GM12872 (cell line): ENCODE measurements around the gene PRRX1.

Source experiments
- CTCF ChIP-seq: IDR thresholded peaks from 3 replicates; pipeline ENCODE4 v1.5.1; 2011; ENCODE audit warnings: low read depth, mild to moderate bottlenecking, low read length, moderate library complexity; ENCODE audit not compliant: insufficient read depth

The PRRX1 gene

GRCh38 chr1:170660871-170661645, 2.9 kb upstream of the PRRX1 start:
- TF ChIP-seq CTCF = no peak

- no peak for TF ChIP-seq CTCF
Measured at GRCh38 chr1:170661646-170662411, 2.1 kb upstream of the PRRX1 start.

GRCh38 chr1:170662561-170663403, 1.1 kb upstream of the PRRX1 start:
- TF ChIP-seq CTCF = no peak

- no peak for TF ChIP-seq CTCF
Measured at GRCh38 chr1:170663404-170664092, 383 bp upstream of the PRRX1 start.

- TF ChIP-seq CTCF = no peak
Measured at GRCh38 chr1:170664828-170665612, 1.1 kb downstream of the PRRX1 start.

GRCh38 chr1:170665629-170666028, 1.7 kb downstream of the PRRX1 start:
- TF ChIP-seq CTCF = no peak
